Right renal pelvis (tissue), 4 donors: ENCODE data around the gene CDC20B. TPM values are rescaled to one million over a fixed set of nuclear protein-coding genes. Genes with fewer than 3 reads are reported as not detected.
"Not testable (repeated sequence)": the region's sequence is repeated elsewhere in the genome, so short reads cannot be mapped to it uniquely, and the experiment has no call there.

ENCODE experiments used
- DNase-seq, 4 donors: peaks; one replicate each; pipeline ENCODE4 v3.0.0-alpha.2; 2013; ENCODE audit warnings: low read depth in 4 of 4, low spot score in 3 of 4, missing footprints in 1 of 4
- polyA plus RNA-seq, 4 donors: library from polyadenylated mRNA; unstranded; fragments of 120-200 nt; gene quantifications; one replicate each; pipeline ENCODE4 v1.2.1, GENCODE V29; 2013; ENCODE audit not compliant: insufficient read length in 4 of 4

Gene CDC20B
- polyA plus RNA-seq, 4 donors, result 0.65 to 1.0 (median 0.83) TPM

DNA sequence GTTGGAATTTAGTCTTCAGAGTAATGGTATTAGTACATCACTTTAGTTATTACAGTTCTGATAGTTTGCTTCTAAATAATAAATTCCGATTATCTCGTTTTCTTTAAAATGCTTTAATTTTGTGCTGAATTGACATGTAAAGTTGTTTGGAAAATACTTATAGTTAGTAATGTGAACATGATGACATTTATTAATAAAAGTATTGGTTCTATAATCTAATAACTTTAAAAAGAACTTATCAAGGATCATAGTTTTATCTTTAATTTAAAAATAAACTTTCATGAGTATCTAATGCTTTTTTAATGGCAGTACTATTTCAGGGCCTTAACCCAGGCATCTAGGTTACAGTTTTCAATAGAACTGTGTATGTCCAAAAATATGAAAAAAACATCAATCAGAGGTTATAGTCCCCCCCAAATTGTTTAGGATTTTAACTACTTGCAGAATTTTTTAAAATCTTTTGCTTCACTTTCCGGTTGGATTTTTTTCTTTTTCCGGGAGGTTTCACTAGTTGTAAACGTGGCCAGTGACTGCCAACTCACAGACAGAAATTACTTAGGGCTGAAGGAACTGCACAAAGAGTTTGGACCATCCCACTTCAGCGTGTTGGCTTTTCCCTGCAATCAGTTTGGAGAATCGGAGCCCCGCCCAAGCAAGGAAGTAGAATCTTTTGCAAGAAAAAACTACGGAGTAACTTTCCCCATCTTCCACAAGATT, 12.3 kb downstream of the CDC20B start:
- peak in 3 of 4 donors; percentile 69 to 85 (median 75) for DNase-seq

DNA sequence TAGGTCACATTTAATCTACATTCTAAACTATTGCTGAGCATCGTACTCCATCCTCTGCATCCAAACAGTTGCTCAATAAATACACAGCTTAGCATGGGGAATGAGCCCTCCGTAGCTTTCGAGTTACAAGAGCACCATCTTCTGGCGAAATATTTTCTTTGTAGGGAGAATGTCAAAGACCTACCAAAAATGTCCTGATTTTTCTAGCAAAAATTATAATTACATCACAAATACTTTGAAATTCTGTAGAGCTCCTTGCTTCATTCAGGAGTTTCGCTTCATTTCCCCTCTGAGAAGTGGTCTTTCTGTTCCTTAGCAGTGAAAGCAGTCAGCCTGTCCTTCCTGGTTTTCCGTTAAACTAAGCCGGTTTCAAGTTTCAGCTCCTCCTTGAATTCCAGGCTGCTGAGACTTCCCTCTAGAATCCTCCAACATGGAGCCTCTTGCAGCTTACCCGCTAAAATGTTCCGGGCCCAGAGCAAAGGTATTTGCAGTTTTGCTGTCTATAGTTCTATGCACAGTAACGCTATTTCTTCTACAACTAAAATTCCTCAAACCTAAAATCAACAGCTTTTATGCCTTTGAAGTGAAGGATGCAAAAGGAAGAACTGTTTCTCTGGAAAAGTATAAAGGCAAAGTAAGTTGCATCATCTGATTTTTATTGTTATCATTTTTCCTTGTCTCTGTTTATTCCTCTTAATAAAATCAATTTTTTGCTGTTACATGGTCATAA, 13.0 kb downstream of the CDC20B start, which contains the start of gene GPX8:
TSS of gene GPX8 (plus strand) at position 409 of the 730 bp plus-strand sequence. CDS start at position 431, 22 bp downstream.
- DNase-seq, result peak; percentile 70 to 87 (median 76)

DNA sequence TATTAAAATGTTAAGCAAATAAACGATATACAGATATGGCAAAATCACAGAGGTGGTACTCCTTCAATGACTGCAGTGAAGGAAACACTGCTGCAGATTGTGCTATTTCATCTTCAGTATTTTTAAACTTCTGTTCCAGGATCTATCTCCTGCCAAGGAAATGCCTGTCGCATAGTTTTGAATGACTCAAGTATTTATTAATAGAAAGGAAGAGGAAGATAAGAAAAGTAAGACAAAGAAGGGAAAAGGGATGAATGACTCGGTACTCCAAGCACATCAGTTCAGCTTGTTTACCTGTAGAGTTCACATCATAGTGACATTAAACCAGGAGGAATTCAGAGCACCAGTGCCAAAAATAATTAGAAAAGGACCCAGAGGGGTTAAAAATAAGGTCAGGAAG, 18.1 kb downstream of the CDC20B start:
- DNase-seq, result no peak

DNA sequence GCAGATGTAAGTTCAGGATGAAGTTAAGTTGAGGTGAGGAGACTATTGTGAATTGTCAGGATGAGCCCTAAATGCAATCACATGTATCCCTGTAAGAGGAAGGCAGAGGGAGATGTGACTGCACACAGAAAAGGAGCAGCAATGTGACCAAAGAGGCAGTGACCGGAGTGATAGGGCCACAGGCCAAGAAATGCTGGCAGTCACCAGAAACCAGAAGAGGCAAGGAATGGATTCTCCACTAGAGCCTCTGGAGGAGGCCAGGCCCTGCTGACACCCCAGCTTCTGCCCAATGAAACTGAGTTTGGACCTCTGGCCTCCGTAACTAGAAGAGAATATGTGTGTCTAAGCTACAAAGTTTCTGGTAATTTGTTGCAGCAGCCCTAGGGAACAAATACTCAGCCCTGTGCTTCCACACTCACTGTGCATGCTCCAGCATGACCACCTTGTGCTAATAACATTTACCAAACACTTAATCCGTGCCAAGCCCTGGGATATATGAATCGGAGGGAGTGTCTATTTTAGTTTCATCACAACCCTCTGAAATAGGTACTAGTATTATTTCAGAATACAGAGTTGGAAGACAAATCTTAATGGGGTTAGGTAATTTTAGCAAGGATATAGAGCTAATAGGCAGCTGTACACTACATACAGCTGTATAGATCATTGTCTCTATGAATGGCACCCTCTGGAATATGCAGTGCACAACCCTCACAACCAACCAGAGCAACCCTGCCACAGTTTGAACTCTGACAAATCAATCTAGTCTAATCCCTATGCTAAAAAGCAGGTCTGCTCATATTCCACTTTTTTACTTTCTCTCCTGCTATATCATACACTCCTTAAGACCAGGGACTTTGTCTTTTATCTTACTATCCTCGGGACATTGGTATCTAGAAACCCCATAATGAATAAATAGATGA, 20.8 kb downstream of the CDC20B start:
- no peak for DNase-seq

DNA sequence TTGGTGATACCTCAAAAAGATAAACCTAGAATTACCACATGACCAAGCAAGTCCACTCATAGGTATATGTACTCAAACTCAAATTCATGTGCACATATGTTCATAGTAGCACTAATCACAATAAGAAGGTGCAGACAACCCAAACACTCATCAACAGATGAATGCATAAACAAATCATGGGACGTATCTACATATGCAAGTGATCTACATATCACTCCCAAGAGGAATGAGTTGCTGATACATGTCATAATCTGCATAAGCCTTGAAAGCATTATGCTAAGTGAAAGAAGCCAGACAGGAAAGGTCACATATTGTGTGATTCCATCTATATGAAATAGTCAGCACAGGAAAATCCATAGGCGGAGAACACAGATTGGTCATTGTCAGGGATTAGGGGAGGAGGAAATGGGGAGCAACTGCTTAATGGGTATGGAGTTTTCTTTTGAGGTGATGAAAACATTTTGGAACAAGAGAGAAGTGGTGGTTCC, 23.6 kb downstream of the CDC20B start:
- no peak for DNase-seq

DNA sequence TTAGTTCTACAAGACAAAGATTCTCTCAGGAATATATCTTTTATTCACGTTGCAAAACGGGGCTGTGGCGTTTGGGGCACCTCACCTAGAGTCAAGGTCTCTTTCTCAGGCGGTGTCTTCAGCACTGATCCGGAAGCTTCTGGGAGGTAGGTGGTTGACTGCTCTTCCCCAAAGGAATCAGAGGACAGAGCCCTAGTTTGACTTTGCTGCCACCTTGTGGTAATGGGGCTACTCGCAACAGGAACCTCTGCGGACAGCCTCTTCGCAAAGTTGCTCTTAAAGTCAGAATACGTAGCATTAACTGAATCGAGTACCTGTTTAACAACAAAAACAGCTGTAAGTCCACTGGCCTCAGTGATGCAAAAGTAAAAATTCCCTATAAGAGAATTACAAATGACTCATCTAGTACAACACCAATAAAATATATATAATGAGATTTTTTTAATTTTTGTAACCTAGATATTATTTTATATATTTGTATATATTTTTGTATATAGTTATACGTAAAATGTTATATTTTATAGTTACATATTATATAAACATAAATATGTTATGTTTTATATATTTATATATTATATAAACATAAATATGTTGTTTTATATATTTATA, 26.3 kb downstream of the CDC20B start:
- DNase-seq, result peak; percentile 73 to 81 (median 80)

DNA sequence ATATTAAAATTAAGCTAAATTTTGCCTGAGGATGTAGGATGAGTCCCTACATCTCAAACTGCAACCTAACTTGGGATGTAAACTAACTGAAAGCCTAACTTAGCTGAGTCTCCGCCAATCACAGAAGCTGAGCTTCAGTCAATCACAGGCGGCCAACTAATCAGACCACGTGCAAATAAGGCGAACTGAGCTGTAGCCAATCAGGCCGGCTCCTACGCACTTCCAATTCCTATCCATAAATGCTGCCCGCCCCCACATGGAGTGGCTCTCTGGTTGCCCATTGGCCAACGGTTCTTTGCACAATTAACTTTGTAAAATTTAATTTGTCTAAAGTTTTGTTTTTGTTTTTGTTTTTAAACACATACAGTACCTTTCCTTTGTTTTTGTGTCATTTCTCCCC, 26.9 kb downstream of the CDC20B start:
- no peak for DNase-seq

DNA sequence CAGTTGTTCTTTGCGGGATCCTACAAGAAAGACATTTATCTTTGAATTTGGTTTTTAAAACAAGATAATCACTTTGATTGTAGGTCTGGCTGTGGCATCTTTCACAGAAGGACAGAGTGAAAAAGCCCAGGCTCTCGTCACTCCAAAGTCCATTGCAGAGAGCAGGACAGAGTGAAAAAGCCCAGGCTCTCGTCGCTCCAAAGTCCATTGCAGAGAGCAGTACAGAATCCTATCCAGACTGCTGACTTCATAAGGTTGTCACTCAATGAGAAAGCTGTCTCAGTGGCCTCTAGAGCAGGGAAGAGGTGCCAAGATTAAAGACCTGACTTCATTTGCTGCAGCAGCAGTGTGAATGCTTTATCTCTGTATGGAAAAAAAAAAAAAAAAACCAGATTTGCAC, 29.4 kb downstream of the CDC20B start:
- DNase-seq, result no peak

DNA sequence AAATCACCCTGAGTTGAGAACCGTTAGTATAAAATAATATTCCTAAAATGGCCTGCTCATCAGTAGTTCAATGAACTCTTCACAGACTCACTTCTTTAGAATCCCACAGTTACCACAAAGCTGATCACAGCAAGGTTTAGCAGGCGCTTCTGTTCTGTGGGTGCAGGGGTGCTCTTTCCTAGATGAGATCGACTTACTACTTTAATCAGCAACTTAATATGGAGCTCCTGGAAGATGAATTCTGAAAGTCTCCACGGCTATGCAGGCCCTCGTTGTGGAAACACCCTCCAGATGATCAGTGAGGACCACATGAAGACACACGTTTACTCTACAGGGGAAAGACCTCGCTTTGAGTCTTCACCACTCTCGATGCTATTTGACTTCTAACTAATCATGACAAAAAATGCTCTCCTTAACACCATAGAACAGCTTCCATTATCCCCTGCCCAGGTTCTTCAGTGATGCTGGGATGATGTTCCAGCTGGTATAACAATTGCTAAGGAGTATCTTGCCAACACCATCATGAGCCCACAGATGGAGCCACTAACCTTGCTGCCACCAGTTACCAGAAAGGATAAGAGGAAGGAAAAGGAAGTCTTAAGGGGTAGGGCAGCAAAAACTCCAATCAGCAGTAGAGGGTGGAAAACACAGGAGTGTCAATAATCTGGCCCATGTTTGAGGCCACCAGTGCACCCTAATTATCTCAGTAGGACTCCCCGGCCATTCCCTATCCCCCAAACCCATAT, 30.9 kb downstream of the CDC20B start:
- no peak for DNase-seq

DNA sequence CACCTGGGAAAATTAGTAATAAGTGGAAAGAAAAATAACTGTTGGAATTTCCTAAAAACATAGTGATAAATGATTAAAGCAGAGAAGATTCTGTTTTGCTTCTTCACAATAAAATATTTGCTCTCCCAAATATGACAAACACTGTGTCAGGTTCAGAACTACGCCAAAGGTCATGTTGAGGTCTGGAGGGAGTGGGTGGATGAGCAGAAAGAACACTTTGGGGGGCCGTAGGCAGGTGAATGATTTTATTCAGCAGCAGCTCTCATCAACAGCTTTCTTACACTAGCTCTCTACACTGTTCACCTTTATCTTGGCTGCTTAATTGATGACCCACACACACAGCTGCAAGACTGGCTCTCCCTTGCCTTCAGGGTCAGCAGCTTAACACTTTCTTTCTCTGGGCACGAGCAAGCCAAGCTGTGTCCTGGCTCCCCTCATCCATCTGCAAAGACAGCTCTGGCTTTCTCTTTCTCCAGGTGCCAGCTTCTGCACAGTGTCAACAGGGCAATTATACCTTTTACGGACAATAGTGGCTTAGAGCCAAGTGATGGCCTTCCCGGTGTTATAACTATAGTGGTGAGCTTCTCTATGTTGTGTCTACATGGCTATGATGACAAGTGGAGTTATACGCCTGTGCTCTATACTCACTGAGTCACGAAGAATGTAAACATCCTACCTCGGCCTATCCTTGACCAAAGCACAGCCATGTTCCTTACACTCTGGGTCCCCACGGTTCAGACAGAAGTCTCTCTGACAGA, 31.9 kb downstream of the CDC20B start:
- no peak for DNase-seq

DNA sequence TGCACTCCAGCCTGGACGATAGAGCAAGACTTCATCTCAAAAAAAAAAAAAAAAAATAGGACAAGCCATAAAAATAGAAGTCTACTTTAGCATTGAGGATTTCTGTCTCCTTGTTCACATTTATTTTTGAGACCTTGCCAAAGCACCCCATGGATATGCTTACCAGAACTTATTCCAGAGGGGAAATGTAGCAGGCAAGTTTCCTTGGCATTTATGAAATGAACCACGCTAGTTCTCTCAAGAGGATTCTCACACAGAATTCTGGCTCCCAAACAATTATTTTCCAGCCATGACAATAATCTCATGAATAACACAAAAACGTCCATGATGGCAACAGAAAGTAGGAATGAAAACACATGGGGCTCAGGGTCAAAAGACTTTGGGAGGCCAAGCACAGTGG, 36.5 kb downstream of the CDC20B start:
- DNase-seq, result no peak

DNA sequence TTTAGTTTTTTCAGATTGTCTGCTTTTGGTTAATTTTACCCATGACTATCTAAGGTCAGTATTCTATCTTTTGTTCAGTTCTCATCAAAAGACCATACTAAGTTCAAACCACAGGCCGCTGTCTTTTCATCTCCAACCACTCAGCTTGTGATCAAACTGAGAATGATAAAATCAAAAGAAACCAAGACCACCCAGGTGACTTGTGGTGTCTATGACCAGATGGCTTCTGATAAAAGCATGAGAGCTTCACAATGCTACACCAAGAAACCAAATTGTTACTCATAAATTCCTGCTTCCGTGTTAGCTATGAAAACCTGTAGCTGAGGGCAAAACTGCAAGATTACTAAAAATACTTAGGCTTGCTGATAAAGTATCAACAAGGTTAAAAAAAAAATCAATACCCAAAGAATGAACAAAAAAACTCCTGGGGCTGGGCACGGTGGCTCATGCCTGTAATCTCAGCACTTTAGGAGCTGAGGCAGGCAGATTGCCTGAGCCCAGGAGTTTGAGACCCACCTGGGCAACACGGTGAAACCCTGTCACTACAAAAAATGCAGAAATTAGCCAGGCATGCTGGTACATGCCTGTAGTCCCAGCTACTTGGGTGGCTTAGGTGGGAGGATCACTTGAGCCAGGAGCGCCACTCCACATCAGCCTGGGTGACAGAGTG, 38.8 kb downstream of the CDC20B start:
- DNase-seq, result no peak

DNA sequence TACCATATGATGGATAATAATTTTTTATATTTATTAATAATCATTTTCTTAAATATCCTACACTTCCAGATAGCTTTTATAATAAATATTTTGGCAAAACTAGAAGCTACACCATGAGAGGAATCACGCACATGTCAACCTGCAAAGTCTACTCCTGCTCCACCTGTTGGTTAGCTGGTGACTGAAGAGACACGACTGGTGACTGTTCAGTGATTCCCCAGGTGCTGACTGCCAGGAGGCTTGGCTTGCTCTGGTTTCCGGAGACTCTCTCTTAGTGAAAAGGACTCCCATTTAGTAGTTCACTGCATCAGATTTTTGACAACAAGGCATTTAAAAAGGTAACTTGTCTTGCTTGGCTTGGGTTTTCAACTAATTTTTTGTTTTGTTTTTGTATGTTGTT, 49.6 kb downstream of the CDC20B start:
- no peak for DNase-seq

DNA sequence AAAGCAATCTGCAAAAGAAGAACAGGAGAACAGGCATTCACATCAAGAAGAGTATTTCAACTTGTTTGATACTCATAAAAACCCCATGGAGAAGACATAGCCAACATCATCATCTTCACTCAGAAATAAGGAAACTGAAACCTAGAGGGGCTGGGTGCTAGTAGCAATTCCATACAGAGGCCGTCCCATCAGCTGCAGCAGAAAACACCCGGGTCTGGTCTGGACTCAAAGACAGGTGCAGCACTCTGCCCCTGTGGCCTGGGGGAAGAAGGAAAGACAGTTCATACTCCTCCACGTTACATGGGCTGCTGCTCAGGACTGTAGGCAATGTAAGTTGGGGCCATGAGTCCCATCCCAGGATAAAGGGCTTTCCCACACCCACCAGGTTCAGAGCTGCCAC, 58.9 kb downstream of the CDC20B start:
- DNase-seq, result no peak

DNA sequence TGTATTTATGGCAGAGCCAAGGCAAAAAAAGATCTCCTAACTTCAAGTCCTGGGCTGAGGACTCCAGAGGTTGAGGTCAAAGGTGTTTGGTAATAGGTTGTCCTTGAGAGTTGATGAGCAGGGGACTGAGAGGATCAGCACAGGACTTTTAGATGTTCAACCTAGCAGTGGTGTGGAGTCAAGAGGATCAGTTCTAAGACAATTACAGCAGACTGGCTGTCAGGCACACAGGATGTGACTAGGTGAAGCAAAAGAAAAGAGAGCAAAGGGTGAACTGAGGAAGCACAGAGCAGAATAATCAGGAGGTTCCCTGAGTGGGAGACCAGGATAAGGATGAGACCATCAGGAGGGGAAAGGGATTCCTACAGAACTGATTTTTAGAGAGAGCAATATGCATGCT, 59.6 kb downstream of the CDC20B start:
- no peak for DNase-seq

DNA sequence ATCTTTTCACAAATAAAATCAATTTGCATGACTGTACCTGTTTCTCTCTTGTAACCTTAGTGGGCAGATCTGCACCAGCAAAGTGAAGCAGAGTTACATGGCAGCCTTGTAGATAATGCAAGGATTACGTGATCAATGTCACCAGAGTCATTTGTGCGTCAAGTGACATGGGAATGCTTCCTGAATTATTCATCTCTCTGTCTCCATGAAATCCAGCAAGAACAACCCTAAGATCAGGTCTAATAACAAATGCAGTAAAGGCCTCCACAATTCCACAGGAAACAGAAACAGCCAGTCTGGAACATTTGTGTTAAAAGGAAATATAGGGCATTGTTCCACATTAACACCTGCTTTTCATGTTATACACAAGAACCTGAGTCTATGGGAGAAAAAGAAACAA, 62.8 kb downstream of the CDC20B start:
- DNase-seq, result no peak

DNA sequence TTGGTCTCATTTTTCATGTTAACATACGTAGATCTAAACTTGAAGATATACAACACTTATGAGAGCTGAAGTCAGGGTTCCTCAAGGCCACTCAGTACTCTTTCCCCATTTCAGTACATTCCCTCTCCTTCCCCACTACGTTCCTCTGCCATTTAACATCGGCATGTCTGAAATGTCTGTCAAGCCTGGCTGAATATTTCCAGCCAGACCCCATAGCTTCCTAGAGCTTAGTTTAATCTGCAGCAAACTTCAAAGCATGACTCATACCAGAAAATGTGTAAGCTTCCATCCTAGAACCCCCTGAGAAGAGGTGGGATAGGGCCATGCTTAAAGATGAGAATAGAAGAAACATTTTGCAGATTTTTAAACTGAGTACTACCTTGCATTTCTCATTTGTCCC, 64.3 kb downstream of the CDC20B start:
- no peak for DNase-seq

DNA sequence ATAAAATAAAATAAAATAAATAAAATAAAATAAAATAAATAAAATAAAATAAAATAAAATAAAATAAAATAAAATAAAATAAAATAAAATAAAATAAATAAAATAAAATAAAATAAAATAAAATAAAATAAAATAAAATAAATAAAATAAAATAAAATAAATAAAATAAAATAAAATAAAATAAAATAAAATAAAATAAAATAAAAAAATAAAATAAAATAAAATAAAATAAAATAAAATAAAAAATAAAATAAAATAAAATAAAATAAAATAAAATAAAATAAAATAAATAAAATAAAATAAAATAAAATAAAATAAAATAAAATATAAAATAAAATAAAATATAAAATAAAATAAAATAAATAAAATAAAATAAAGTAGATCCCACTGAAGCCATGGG, 67.0 kb downstream of the CDC20B start:
- DNase-seq, result not testable (repeated sequence)
